GM21528 (cell line): ENCODE data around the gene SAMM50.
"Not testable (repeated sequence)": the region's sequence is repeated elsewhere in the genome, so short reads cannot be mapped to it uniquely, and the experiment has no call there.

ENCODE experiments used
- ATAC-seq: cut with Tn5 transposase; IDR thresholded peaks from one replicate; pipeline ENCODE4 v1.9.1; 2021; ENCODE audit warnings: mild to moderate bottlenecking, moderate library complexity; ENCODE audit not compliant: unreplicated experiment, low FRiP score

Gene SAMM50

DNA sequence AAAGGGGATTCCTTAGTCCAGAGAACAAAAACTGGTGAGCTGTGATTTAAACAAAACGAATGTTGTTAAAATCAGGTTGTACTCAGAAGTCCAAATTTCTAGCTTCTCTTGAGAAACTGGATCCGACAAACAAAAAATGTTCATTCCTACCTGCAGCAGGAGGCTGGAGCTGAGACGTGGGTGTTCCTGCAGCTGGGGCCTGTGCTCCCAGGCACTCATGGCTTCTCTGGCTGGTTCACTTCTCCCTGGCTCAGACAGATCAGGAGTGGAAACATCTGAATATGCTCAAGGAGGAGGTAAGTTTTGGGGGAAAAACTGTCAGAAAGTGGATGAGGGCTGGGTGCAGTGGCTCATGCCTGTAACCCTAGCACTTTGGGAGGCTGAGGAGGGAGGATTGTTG lies 44.1 kb downstream of the SAMM50 start:
- ATAC-seq: no peak

- no peak for ATAC-seq
These were observed 44.9 kb downstream of the SAMM50 start for GRCh38 chr22:44000123-44000522.

DNA sequence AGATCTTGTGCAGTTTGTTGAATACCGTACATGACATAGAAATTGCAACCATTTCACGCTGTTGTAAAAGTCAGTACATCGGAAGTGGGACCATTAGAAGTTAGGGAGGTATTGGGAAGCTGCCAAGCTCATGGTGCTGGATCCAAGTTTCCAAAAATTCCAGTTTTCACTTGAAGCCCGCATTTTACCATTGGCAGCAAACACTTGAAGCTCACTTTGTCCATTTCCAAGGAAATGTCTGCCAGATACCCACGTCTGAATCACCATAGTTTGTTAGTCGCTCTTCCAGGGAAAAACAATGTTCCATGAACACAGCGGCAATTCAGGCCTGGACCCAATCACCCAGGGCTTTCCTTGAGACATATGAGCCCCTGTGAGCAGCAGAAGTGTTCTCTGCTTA lies 46.3 kb downstream of the SAMM50 start:
- no peak for ATAC-seq

- no peak for ATAC-seq
These were observed 47.1 kb downstream of the SAMM50 start for GRCh38 chr22:44002324-44002723.

DNA sequence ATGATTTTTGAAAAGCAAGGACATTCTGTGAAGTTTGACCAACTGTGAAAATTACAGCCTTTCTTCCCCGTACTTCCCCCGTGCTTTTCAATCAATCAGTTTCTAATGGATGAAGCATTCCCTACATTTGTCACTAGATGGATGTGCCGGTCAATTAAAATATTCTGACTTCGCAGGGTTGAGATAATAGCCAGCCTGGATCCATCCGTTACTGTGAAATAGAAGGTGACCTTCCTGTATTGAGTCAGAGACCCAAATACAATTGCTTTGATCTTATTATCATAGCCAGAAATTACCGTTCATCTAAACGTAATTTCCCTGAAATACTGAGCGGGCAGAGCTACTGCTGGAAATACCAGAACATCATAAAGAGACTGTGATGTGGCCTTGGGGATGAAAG lies 47.8 kb downstream of the SAMM50 start:
- ATAC-seq: no peak

DNA sequence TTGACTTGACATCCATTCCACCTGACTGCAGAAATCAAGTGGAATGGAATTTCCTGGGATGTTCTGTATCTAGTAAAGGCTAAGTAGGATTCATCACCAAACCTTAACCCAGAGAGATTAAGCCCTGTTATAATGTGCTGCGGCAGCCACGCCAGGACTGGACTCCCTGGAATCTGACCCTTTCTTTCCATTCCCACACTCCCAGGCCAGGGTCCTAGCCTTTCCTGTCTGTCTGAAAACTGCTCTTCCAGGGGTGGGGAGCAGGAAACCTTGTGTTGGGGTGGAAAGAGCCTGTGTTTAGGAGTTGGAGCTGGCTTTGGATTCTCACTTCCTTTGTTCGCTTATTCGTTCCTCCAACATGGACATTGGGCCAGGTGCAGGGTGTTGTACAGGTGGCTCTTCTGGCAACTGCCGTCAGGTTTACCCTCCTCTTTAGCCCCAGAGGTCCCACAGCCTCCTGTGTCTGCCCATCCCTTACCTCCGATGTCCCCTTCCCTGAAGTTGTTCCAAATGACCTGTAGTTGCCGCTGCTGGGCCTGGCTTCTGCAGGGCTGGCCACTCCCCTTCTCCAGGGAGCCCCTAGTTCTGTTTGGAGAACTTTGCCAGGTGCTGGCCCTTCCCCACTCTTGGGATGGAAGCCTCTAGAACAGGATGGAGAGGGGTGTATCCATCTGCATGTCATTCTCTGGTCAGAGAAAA lies 48.3 kb downstream of the SAMM50 start:
- no peak for ATAC-seq

- ATAC-seq: no peak
These were observed 48.8 kb downstream of the SAMM50 start for GRCh38 chr22:44004104-44004460.

GRCh38 chr22:44005524-44005923 lies 50.3 kb downstream of the SAMM50 start:
- ATAC-seq: no peak

- no peak for ATAC-seq
These were observed 56.9 kb downstream of the SAMM50 start for GRCh38 chr22:44012162-44012561.

GRCh38 chr22:44012591-44012990 lies 57.3 kb downstream of the SAMM50 start:
- no peak for ATAC-seq

- no peak for ATAC-seq
These were observed 59.0 kb downstream of the SAMM50 start for GRCh38 chr22:44014241-44014640.

- not testable (repeated sequence) for ATAC-seq
These were observed 61.3 kb downstream of the SAMM50 start for GRCh38 chr22:44016586-44016985.

DNA sequence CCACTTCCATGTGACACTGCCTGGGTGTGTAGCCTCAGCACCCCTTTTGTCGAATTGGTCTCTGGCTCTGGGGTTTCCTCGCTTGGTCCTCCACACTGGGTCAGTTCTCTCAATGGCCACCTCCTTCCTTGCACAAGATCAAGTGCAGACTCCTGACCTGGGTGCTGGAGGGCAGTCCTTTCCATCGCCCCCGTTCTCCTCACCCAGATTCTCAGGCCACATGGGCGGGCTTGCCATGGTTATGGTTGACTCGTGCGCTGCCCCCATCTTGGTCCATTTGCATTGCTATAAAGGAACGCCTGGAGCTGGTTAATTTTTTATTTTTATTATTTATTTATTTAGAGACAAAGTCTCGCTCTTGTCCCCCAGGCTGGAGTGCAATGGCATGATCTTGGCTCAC lies 63.4 kb downstream of the SAMM50 start:
- ATAC-seq: no peak

GRCh38 chr22:44019416-44019815 lies 64.2 kb downstream of the SAMM50 start:
- no peak for ATAC-seq

DNA sequence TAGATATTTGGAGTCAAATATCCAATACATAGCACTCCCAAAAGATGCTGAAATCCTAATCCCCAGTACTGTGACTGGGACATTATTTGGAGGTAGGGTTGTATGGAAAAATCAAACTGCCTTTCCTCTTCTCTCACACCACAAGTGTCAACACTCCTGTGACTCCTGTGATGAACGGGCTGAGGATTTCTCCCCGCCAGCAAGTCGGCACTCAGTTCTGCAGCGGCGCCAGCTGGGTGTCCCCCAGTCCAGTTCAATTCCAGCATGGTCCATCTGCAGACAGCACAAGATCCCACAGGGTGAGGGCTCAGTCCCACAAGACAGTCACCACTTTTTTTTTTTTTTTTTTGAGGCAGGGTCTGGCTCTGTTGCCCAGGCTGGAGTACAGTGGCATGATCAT lies 64.6 kb downstream of the SAMM50 start:
- no peak for ATAC-seq

GRCh38 chr22:44020981-44021380 lies 65.7 kb downstream of the SAMM50 start:
- no peak for ATAC-seq

GRCh38 chr22:44023404-44024287 lies 68.4 kb downstream of the SAMM50 start:
- no peak for ATAC-seq

GRCh38 chr22:44024288-44024921 lies 69.2 kb downstream of the SAMM50 start, which contains the start of gene PARVB:
Gene PARVB (plus strand): TSS chr22:44024302. CDS start chr22:44024340, 38 bp downstream.
- no peak for ATAC-seq

GRCh38 chr22:44025171-44026065 lies 70.2 kb downstream of the SAMM50 start:
- peak; percentile 43 for ATAC-seq

GRCh38 chr22:44026066-44026629 lies 70.9 kb downstream of the SAMM50 start:
- ATAC-seq: no peak
